Gastroesophageal sphincter (tissue), 3 donors: ENCODE measurements around the gene SNTG2.

Source experiments
- EP300 ChIP-seq: sonication (generic); formaldehyde crosslinking; IDR thresholded peaks from one replicate; pipeline ENCODE4 v1.6.1; 2017; ENCODE audit warnings: antibody characterized with exemption, mild to moderate bottlenecking
- POLR2A ChIP-seq, 2 donors: fragments of 450-650 bp; IDR thresholded peaks; one replicate each; pipeline ENCODE4 v1.6.1; 2017; ENCODE audit warnings: antibody characterized with exemption in 2 of 2, mild to moderate bottlenecking in 2 of 2, moderate library complexity in 1 of 2
- POLR2AphosphoS5 ChIP-seq: sonication (generic); formaldehyde crosslinking; IDR thresholded peaks from one replicate; pipeline ENCODE4 v1.6.1; 2017; ENCODE audit warnings: antibody characterized with exemption
- TF ChIP-seq, protein P1 (sequence below), 4 experiments: fragments of 200-600 bp in 2 of 4; fragments of 450-650 bp in 2 of 4; sonication (generic) in 1 of 4; IDR thresholded peaks; one replicate each; pipeline ENCODE4 v1.5.1; 2017 to 2019; ENCODE audit warnings: antibody characterized with exemption in 4 of 4, mild to moderate bottlenecking in 2 of 4, moderate library complexity in 2 of 4

- no peak for TF ChIP-seq POLR2A (IDR thresholded peaks at IDR 0.05)
- TF ChIP-seq, protein P1, sequence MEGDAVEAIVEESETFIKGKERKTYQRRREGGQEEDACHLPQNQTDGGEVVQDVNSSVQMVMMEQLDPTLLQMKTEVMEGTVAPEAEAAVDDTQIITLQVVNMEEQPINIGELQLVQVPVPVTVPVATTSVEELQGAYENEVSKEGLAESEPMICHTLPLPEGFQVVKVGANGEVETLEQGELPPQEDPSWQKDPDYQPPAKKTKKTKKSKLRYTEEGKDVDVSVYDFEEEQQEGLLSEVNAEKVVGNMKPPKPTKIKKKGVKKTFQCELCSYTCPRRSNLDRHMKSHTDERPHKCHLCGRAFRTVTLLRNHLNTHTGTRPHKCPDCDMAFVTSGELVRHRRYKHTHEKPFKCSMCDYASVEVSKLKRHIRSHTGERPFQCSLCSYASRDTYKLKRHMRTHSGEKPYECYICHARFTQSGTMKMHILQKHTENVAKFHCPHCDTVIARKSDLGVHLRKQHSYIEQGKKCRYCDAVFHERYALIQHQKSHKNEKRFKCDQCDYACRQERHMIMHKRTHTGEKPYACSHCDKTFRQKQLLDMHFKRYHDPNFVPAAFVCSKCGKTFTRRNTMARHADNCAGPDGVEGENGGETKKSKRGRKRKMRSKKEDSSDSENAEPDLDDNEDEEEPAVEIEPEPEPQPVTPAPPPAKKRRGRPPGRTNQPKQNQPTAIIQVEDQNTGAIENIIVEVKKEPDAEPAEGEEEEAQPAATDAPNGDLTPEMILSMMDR (IDR thresholded peaks at IDR 0.05) = no peak
- TF ChIP-seq EP300 = no peak
- no peak for TF ChIP-seq POLR2AphosphoS5
Measured at GRCh38 chr2:1306687-1307516, 356.3 kb downstream of the SNTG2 start.
